ENCODE data around the gene PSORS1C1. TPM values are rescaled to one million over a fixed set of nuclear protein-coding genes. Genes with fewer than 3 reads are reported as not detected.
"Not testable (repeated sequence)": the region's sequence is repeated elsewhere in the genome, so short reads cannot be mapped to it uniquely, and the experiment has no call there.

PSORS1C1 gene
- polyA plus RNA-seq, 1 of the 3 experiments (the other 2 are of a cell fraction): 3.1 TPM

DNA sequence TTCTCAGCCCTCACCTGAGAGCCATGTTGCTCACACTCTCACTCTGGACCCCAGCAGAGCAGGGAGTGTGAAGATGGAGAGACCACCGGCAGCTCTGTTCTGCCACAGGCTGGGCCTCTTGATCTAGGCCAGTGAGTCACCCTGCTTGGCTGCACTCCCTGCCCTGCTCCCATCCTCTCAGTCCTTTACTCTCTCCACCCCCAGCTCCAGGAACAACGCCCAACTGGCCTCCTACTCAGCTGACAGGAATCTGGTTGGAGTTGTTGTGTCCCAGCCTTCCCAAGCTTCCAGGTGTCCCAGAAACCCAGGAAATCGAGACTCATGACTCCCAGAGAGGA, at the start of gene PSORS1C1 (continued):
- TF ChIP-seq, protein P1, sequence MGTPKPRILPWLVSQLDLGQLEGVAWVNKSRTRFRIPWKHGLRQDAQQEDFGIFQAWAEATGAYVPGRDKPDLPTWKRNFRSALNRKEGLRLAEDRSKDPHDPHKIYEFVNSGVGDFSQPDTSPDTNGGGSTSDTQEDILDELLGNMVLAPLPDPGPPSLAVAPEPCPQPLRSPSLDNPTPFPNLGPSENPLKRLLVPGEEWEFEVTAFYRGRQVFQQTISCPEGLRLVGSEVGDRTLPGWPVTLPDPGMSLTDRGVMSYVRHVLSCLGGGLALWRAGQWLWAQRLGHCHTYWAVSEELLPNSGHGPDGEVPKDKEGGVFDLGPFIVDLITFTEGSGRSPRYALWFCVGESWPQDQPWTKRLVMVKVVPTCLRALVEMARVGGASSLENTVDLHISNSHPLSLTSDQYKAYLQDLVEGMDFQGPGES (IDR thresholded peaks at IDR 0.05; ENCODE audit: low read depth, low read length): no peak
- TF ChIP-seq, protein P2, sequence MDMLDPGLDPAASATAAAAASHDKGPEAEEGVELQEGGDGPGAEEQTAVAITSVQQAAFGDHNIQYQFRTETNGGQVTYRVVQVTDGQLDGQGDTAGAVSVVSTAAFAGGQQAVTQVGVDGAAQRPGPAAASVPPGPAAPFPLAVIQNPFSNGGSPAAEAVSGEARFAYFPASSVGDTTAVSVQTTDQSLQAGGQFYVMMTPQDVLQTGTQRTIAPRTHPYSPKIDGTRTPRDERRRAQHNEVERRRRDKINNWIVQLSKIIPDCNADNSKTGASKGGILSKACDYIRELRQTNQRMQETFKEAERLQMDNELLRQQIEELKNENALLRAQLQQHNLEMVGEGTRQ (IDR thresholded peaks at IDR 0.05; ENCODE audit: borderline replicate concordance, low read depth, low read length): no peak
- TF ChIP-seq NRF1 (IDR thresholded peaks at IDR 0.05; ENCODE audit: low read depth, low read length): no peak
- TF ChIP-seq FOXM1 (IDR thresholded peaks at IDR 0.05; ENCODE audit: low read depth): no peak
- TF ChIP-seq EZH2phosphoT487 (IDR thresholded peaks at IDR 0.05; ENCODE audit: borderline replicate concordance, low read depth): no peak
- TF ChIP-seq TCF12 (IDR thresholded peaks at IDR 0.05): peak; percentile 84
- TF ChIP-seq GABPA (IDR thresholded peaks at IDR 0.05; ENCODE audit: low read depth): no peak
- no peak for TF ChIP-seq MEF2A (IDR thresholded peaks at IDR 0.05; ENCODE audit: borderline replicate concordance, low read depth)
- peak; percentile 41 for TF ChIP-seq ELF1 (IDR thresholded peaks at IDR 0.05)
- no peak for TF ChIP-seq SMC3 (IDR thresholded peaks at IDR 0.05; ENCODE audit: low read depth, low read length)

DNA sequence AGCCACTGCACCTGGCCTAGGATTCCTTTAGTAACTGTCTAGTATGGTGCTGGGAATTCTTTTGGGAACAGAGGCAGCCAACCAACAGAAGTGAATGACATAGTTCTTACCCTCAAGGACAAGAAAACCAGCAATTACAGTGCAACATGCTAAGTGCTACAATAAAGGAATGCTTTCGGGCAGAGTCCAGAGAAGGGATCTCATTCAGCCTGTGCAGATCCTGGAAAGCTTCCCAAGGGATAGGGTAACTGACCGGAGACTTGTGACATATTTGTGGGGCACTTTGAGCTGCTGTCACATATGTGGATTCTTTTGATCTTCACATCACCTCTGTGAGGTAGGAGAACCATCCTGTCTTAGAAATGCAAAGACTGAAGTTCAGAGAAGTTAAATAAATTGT, 49.0 kb upstream of the PSORS1C1 start:
- Histone ChIP-seq H3K9ac (no peak overlapping the region), H3K4me2 (no peak overlapping the region), H3K27me3 (ENCODE audit: insufficient read depth) (no peaks in the 10 kb centered on the region), H3K4me3 (ENCODE audit: low read depth in 2 of 2, low read length in 1 of 2) (no peak overlapping the region), H3K79me2 (ENCODE audit: insufficient read depth) (no peaks in the 10 kb centered on the region), H2AFZ (ENCODE audit: low read depth) (no peak overlapping the region), H3K9me2 (no peaks in the 10 kb centered on the region), H3F3A (replicated peaks; ENCODE audit: insufficient read depth) (peaks cover 6% of the 10 kb centered on the region), H3K27ac (ENCODE audit: low read depth in 2 of 2, low read length in 1 of 2) (no peak overlapping the region), H3K4me1 (ENCODE audit: control insufficient read depth in 1 of 2, insufficient read depth in 2 of 2, low read depth in 1 of 2, low read length in 1 of 2) (peaks cover 0 to 3% of the 10 kb centered on the region in 2 experiments; a peak in 1 of 4 replicates), H3K9me3 (no peaks in the 10 kb centered on the region), H3K36me3 (replicated peaks in 1 of 2; ENCODE audit: control insufficient read depth in 1 of 2, insufficient read depth in 2 of 2, low read length in 1 of 2) (no peaks in the 10 kb centered on the region), H4K20me1 (ENCODE audit: insufficient read depth) (no peaks in the 10 kb centered on the region)
- ChIA-PET POLR2A (no interaction called here), CTCF (no interaction called here)
- TF ChIP-seq NFIC (IDR thresholded peaks at IDR 0.05; ENCODE audit: borderline replicate concordance): 0 out of 2 replicates have a peak, but pooled peaks have one; percentile 11
- TF ChIP-seq JUND (IDR thresholded peaks at IDR 0.05): no peak
- DNase-seq: no peak
- WGBS (ENCODE audit: low lambda C conversion rate): 58% methylated on average over 2 of the region's 2 CpGs

DNA sequence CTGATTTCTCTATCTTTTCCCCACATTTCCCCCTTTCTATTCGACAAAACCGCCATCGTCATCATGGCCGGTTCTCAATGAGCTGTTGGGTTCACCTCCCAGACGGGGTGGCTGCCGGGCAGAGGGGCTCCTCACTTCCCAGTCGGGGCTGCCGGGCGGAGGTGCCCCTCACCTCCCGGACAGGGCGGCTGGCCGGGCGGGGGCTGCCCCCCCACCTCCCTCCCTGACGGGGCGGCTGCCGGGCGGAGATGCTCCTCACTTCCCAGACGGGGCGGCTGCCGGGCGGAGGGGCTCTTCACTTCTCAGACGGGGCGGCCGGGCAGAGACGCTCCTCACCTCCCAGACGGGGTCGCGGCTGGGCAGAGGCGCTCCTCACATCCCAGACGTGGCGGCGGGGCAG, 47.6 kb upstream of the PSORS1C1 start:
- H3K79me2 ChIP-seq (ENCODE audit: insufficient read depth); H4K20me1 ChIP-seq (ENCODE audit: insufficient read depth); H3K4me1 ChIP-seq (ENCODE audit: control insufficient read depth in 1 of 2, insufficient read depth in 2 of 2, low read depth in 1 of 2, low read length in 1 of 2); DNase-seq; H3K27me3 ChIP-seq (ENCODE audit: insufficient read depth); H2AFZ ChIP-seq (ENCODE audit: low read depth); H3K9me2 ChIP-seq; H3K36me3 ChIP-seq (replicated peaks in 1 of 2; ENCODE audit: control insufficient read depth in 1 of 2, insufficient read depth in 2 of 2, low read length in 1 of 2); POLR2A ChIA-PET; H3K27ac ChIP-seq (ENCODE audit: low read depth in 2 of 2, low read length in 1 of 2); H3K9ac ChIP-seq; H3F3A ChIP-seq (replicated peaks; ENCODE audit: insufficient read depth); H3K4me2 ChIP-seq; H3K9me3 ChIP-seq; CTCF ChIA-PET; H3K4me3 ChIP-seq (ENCODE audit: low read depth in 2 of 2, low read length in 1 of 2): not testable (repeated sequence)
- 90% methylated on average over 9 of the region's 32 CpGs for WGBS (ENCODE audit: low lambda C conversion rate)

DNA sequence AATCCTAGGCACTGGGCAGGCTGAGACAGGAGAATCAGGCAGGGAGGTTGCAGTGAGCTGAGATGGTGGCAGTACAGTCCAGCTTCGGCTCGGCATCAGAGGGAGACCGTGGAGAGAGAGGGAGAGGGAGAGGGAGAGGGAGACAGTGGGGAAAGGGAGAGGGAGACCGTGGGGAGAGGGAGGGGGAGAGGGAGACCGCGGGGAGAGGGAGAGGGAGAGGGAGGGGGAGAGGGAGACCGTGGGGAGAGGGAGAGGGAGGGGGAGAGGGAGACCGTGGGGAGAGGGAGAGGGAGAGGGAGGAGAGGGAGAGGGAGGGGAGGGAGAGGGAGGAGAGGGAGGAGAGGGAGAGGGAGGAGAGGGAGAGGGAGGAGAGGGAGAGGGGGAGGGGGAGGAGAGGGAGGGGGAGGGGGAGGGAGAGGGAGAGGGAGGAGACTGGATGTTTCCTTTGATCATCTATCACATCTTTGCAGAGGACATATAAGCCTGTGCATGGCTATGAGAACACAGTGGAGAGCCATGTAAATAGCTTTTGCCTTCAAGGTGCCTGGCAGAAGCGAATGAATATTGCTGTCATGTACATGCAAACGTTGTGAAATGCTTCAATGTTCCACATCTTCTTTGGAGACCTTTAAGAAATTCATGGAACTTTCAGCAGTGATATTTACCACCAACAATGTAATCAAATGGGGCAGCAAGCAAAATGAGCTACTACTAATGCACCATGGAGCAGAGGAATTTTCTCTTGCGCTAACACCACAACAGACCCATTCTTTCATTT, 46.5 kb upstream of the PSORS1C1 start:
- H3K79me2 ChIP-seq (ENCODE audit: insufficient read depth); H3K9me2 ChIP-seq; H3K27me3 ChIP-seq (ENCODE audit: insufficient read depth); H3K4me3 ChIP-seq (ENCODE audit: low read depth in 2 of 2, low read length in 1 of 2); H4K20me1 ChIP-seq (ENCODE audit: insufficient read depth); POLR2A ChIA-PET; H3K9me3 ChIP-seq; H3F3A ChIP-seq (replicated peaks; ENCODE audit: insufficient read depth); H3K27ac ChIP-seq (ENCODE audit: low read depth in 2 of 2, low read length in 1 of 2); H3K36me3 ChIP-seq (replicated peaks in 1 of 2; ENCODE audit: control insufficient read depth in 1 of 2, insufficient read depth in 2 of 2, low read length in 1 of 2); H2AFZ ChIP-seq (ENCODE audit: low read depth); H3K4me2 ChIP-seq; DNase-seq; H3K9ac ChIP-seq: not testable (repeated sequence)
- H3K4me1 ChIP-seq (ENCODE audit: control insufficient read depth in 1 of 2, insufficient read depth in 2 of 2, low read depth in 1 of 2, low read length in 1 of 2): peaks cover 6 to 13% of the 10 kb centered on the region in 2 experiments; a peak in 3 of 4 replicates
- 62% methylated on average over 10 of the region's 11 CpGs for WGBS (ENCODE audit: low lambda C conversion rate)
- CTCF ChIA-PET: interaction anchor here (0.9 to 3.9 kb wide), 6 partner anchors 12 to 527 kb away, joined by 3 to 43 read pairs (median 24); partner anchors contain the start of gene VARS2
